SU-DHL-6 (cell line): ENCODE results near the gene PRKCA.

ENCODE experiments used
- H2AFZ ChIP-seq: fragments of 200-600 bp; sonication (generic); 2 replicates; pipeline ENCODE4 v1.6.1; 2014; ENCODE audit warnings: low read depth, mild to moderate bottlenecking, moderate library complexity, mixed read lengths, antibody characterized with exemption, low read length; ENCODE audit not compliant: severe bottlenecking
- H3F3A ChIP-seq: fragments of 200-600 bp; shearing (Covaris generic); 2 replicates; pipeline ENCODE4 v1.6.0; 2016; ENCODE audit warnings: antibody characterized with exemption, mild to moderate bottlenecking; ENCODE audit not compliant: insufficient read depth
- H3K27ac ChIP-seq: fragments of 200-600 bp; sonication (generic); 2 replicates; pipeline ENCODE4 v1.5.1; 2016; ENCODE audit warnings: low read depth, mild to moderate bottlenecking, low read length, moderate library complexity, mixed read lengths
- H3K27me3 ChIP-seq: fragments of 200-600 bp; sonication (generic), shearing (Covaris generic); 2 replicates; pipeline ENCODE4 v1.6.0; 2014; ENCODE audit warnings: mild to moderate bottlenecking, low read length
- H3K36me3 ChIP-seq: fragments of 200-600 bp; sonication (generic); 2 replicates; pipeline ENCODE4 v1.6.1; 2014; ENCODE audit warnings: mild to moderate bottlenecking, low read length, mixed read lengths
- H3K4me2 ChIP-seq: fragments of 300-600, 200-600 bp; shearing (Covaris generic), sonication (generic); 2 replicates; pipeline ENCODE4 v1.6.0; 2014; ENCODE audit warnings: low read length, low read depth, mild to moderate bottlenecking; ENCODE audit not compliant: poor library complexity, severe bottlenecking
- H3K4me3 ChIP-seq: fragments of 200-600 bp; sonication (generic); 2 replicates; pipeline ENCODE4 v1.5.1; 2014; ENCODE audit warnings: antibody characterized with exemption, low read length, mild to moderate bottlenecking, mixed read lengths; ENCODE audit not compliant: insufficient read depth, poor library complexity, severe bottlenecking
- H3K79me2 ChIP-seq: fragments of 200-600 bp; sonication (generic); 2 replicates; pipeline ENCODE4 v1.6.1; 2014; ENCODE audit warnings: mild to moderate bottlenecking, low read length, moderate library complexity; ENCODE audit not compliant: insufficient read depth
- H3K9ac ChIP-seq: fragments of 200-600 bp; sonication (generic); 2 replicates; pipeline ENCODE4 v1.7.0; 2014; ENCODE audit warnings: mild to moderate bottlenecking, low read length
- H3K9me2 ChIP-seq: fragments of 200-600 bp; sonication (generic); replicated peaks from 2 replicates; pipeline ENCODE4 v1.6.1; 2014; ENCODE audit warnings: low read length; ENCODE audit not compliant: insufficient read depth
- H3K9me3 ChIP-seq: fragments of 200-600 bp; sonication (generic); 2 replicates; pipeline ENCODE4 v1.6.1; 2014; ENCODE audit warnings: low read length, mixed read lengths; ENCODE audit not compliant: insufficient read depth
- H4K20me1 ChIP-seq: fragments of 200-600 bp; sonication (generic); 2 replicates; pipeline ENCODE4 v1.6.1; 2014; ENCODE audit warnings: low read depth, mild to moderate bottlenecking, antibody characterized with exemption, low read length, moderate library complexity, mixed read lengths
- EZH2phosphoT487 ChIP-seq: fragments of 200-600 bp; sonication (generic), shearing (Covaris generic); conservative IDR thresholded peaks from 2 replicates; pipeline ENCODE4 v1.6.1; 2018; ENCODE audit warnings: mild to moderate bottlenecking, antibody characterized with exemption, low read length, moderate library complexity, mixed read lengths
- TF ChIP-seq, protein P1 (sequence below): fragments of 200-600 bp; sonication (generic); IDR thresholded peaks from one replicate; pipeline ENCODE4 v1.5.1; 2017; ENCODE audit warnings: antibody characterized with exemption, mild to moderate bottlenecking, low read length, moderate library complexity; ENCODE audit not compliant: insufficient read depth, poor library complexity, severe bottlenecking

Gene PRKCA

GRCh38 chr17:66807182-66807581 lies 504.8 kb downstream of the PRKCA start:
- Histone ChIP-seq H3K9me2 (no peaks in the 10 kb centered on the region), H3K4me2 (no peak overlapping the region), H3K27ac (no peak overlapping the region), H3K4me3 (no peak overlapping the region), H4K20me1 (no peaks in the 10 kb centered on the region), H3K79me2 (no peaks in the 10 kb centered on the region), H3K9me3 (no peaks in the 10 kb centered on the region), H3K27me3 (no peaks in the 10 kb centered on the region), H2AFZ (no peak overlapping the region), H3F3A (peaks cover 6% of the 10 kb centered on the region; the same call in 1 of the 2 replicates), H3K36me3 (no peaks in the 10 kb centered on the region), H3K9ac (no peak overlapping the region)
- no peak for TF ChIP-seq EZH2phosphoT487
- TF ChIP-seq, protein P1, sequence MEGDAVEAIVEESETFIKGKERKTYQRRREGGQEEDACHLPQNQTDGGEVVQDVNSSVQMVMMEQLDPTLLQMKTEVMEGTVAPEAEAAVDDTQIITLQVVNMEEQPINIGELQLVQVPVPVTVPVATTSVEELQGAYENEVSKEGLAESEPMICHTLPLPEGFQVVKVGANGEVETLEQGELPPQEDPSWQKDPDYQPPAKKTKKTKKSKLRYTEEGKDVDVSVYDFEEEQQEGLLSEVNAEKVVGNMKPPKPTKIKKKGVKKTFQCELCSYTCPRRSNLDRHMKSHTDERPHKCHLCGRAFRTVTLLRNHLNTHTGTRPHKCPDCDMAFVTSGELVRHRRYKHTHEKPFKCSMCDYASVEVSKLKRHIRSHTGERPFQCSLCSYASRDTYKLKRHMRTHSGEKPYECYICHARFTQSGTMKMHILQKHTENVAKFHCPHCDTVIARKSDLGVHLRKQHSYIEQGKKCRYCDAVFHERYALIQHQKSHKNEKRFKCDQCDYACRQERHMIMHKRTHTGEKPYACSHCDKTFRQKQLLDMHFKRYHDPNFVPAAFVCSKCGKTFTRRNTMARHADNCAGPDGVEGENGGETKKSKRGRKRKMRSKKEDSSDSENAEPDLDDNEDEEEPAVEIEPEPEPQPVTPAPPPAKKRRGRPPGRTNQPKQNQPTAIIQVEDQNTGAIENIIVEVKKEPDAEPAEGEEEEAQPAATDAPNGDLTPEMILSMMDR: no peak

DNA sequence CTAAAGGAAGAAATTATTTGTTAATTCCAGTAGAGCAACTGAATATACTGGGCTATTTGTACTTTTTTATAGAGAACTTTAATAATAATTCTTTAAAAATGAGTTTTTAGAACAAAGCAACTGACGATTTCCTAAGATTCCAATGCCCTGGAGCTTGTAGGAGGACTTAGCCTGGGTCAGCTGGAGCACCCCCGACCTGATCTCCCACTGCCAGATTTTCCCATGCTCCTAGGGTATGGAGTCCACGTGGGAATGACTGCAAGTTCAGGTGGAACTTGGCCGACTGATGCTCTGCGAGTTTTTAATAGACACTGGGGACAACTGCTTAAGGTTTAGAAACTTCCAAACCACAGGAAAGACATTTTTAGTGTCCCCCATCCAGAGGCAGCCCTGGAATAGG lies 507.0 kb downstream of the PRKCA start:
- H3K9me3 ChIP-seq: no peaks in the 10 kb centered on the region
- no peaks in the 10 kb centered on the region for H3K9me2 ChIP-seq
- TF ChIP-seq, protein P1: no peak
- no peak for TF ChIP-seq EZH2phosphoT487
- no peaks in the 10 kb centered on the region for H4K20me1 ChIP-seq
- no peaks in the 10 kb centered on the region for H3K79me2 ChIP-seq
- no peak overlapping the region for H3K27ac ChIP-seq
- H2AFZ ChIP-seq: no peak overlapping the region
- no peaks in the 10 kb centered on the region for H3K36me3 ChIP-seq
- peaks cover 6% of the 10 kb centered on the region; the same call in 1 of the 2 replicates for H3F3A ChIP-seq
- H3K27me3 ChIP-seq: no peaks in the 10 kb centered on the region
- H3K4me3 ChIP-seq: no peak overlapping the region
- H3K4me2 ChIP-seq: no peak overlapping the region
- H3K9ac ChIP-seq: no peak overlapping the region

DNA sequence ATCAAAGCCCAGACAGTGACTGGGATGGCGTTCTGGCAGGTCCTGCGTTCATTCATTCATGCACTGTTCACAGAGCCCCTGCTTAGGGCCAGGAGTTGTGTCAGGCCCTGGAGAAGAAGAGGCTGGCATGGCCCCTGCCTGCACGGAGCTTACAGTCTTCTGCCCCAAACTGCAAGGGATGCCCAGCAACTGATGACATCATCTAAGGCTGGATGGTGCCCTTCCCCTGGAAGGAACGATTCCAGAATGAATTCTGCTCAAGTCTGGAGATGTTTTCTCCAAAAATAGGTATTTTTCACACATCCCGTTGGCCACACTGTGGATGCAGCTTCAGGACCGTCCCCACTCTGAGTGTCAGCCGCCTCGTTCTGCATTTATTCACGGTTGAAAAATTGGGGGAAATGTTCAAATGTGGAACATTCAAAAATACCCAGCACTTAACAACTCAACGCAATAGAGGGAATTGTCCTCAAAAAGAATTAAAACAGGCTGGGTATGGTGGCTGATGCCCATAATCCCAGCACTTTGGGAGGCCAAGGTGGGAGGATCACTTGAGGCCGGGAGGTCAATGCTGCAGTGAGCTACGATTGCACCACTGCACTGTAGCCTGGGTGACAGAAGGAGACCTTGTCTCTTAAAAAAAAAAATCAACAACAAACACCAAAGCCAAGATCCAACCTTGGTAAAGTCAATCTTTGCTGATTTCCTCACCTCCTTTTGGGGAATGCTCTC lies 508.7 kb downstream of the PRKCA start:
- Histone ChIP-seq H3K9ac (no peak overlapping the region), H3K4me2 (no peak overlapping the region), H3K9me3 (no peaks in the 10 kb centered on the region), H3F3A (peaks cover 6% of the 10 kb centered on the region; the same call in 1 of the 2 replicates), H2AFZ (no peak overlapping the region), H3K27me3 (no peaks in the 10 kb centered on the region), H3K9me2 (no peaks in the 10 kb centered on the region), H3K36me3 (no peaks in the 10 kb centered on the region), H3K79me2 (no peaks in the 10 kb centered on the region), H4K20me1 (no peaks in the 10 kb centered on the region), H3K27ac (no peak overlapping the region), H3K4me3 (no peak overlapping the region)
- TF ChIP-seq EZH2phosphoT487: no peak

DNA sequence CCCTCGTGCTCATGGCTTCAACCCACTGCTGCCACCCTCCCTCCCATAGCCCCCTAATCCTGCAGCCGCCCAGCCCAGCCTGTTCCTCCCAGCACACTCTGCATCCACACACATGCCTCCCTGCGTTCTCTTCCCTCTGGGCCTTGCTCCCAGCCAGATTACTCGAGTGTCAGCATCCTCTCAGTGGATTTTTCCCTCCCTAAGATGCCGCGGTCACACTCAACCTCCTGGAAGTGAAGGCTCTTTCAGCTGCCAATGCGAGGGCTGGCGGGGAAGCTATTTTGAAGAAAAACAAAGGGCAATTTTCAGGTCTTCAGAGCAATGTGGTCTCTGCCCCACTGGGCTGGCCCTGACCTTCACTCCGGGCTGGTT lies 509.3 kb downstream of the PRKCA start:
- TF ChIP-seq, protein P1: no peak
- no peak for TF ChIP-seq EZH2phosphoT487
- Histone ChIP-seq H2AFZ (no peak overlapping the region), H3K4me3 (no peak overlapping the region), H3K9ac (no peak overlapping the region), H3K36me3 (no peaks in the 10 kb centered on the region), H4K20me1 (no peaks in the 10 kb centered on the region), H3K27ac (no peak overlapping the region), H3K9me2 (no peaks in the 10 kb centered on the region), H3K9me3 (no peaks in the 10 kb centered on the region), H3K27me3 (no peaks in the 10 kb centered on the region), H3F3A (peaks cover 6% of the 10 kb centered on the region; the same call in 1 of the 2 replicates), H3K79me2 (no peaks in the 10 kb centered on the region), H3K4me2 (no peak overlapping the region)
